Central memory CD8-positive, alpha-beta T cell (primary cell): Measurements from ENCODE around the gene UGT2B28.
"Not testable (repeated sequence)": the region's sequence is repeated elsewhere in the genome, so short reads cannot be mapped to it uniquely, and the experiment has no call there.

ENCODE experiments used
- ATAC-seq: fragments of 150-1000 bp; cut with Tn5 transposase; replicated peaks from 2 replicates; pipeline ENCODE4 v1.10.0; 2022; ENCODE audit warnings: mild to moderate bottlenecking, moderate FRiP score, moderate number of reproducible peaks; ENCODE audit not compliant: poor library complexity, severe bottlenecking; ENCODE audit errors: extremely low read depth
- DNase-seq, 2 donors: peaks; one replicate each; pipeline ENCODE4 v3.0.0; 2021; ENCODE audit warnings: low spot score in 2 of 2
- H3K27ac Mint-ChIP-seq: one replicate; pipeline ENCODE4 v1.8.0; 2022; ENCODE audit warnings: low read depth, mild to moderate bottlenecking, moderate library complexity, mixed read lengths
- H3K27me3 Mint-ChIP-seq: one replicate; pipeline ENCODE4 v1.8.0; 2022; ENCODE audit warnings: mixed read lengths
- H3K36me3 Mint-ChIP-seq: one replicate; pipeline ENCODE4 v1.8.0; 2022; ENCODE audit warnings: mild to moderate bottlenecking, moderate library complexity, mixed read lengths; ENCODE audit not compliant: insufficient read depth
- H3K4me1 Mint-ChIP-seq: one replicate; pipeline ENCODE4 v1.8.0; 2022; ENCODE audit warnings: mixed read lengths
- H3K4me3 Mint-ChIP-seq: one replicate; pipeline ENCODE4 v1.8.0; 2022; ENCODE audit warnings: mild to moderate bottlenecking, moderate library complexity, mixed read lengths
- H3K9me3 Mint-ChIP-seq: one replicate; pipeline ENCODE4 v1.8.0; 2022; ENCODE audit warnings: mixed read lengths

UGT2B28 gene

DNA sequence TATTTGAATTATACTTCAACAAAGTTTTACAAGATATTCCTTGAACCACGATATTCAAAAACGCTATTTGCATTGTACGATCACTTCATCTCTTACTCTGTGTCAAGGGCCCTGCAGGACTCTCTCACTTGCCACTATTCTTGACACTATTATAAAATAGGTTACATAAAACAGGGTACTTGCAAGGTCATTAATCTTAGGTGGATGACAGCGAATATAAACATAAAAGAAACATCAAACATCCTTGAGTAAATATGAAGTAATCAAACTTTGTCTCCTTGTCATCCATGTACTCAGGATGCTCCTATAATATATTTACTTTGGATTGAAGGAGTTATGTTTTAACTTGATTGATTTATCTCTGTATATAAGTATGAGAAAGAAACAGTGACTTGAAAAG, at the start of gene UGT2B28:
Gene UGT2B28 (plus strand): TSS at position 395 of the 400 bp plus-strand sequence. CDS start 26 bp downstream, outside the sequence.
- not testable (repeated sequence) for ATAC-seq, H3K27ac Mint-ChIP-seq, H3K27me3 Mint-ChIP-seq, DNase-seq, H3K4me1 Mint-ChIP-seq, H3K9me3 Mint-ChIP-seq, H3K4me3 Mint-ChIP-seq, H3K36me3 Mint-ChIP-seq

DNA sequence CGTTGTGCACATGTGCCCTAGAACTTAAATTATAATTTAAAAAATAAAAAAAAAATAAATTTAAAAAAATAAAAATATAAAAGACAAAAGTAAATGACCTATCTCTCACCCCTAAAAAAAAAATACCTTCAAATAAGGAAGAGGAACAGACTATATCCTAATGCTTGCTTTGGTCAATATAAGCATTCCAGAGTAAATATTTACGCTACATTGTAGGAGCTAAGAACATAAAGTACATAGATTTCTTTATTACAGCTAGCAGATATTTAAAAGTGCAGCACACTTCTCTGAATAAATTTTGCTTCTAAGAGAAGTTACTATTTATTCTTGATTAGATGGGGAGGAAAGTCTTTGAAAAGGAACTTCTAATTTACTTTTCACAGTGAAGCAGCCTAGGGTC, 41.2 kb upstream of the UGT2B28 start:
- Mint-ChIP-seq H3K4me3 (no peak overlapping the region), H3K36me3 (no peaks in the 10 kb centered on the region), H3K27ac (no peak overlapping the region), H3K27me3 (no peaks in the 10 kb centered on the region), H3K4me1 (no peaks in the 10 kb centered on the region), H3K9me3 (peaks cover 11% of the 10 kb centered on the region)
- DNase-seq (no peak), ATAC-seq (no peak)

DNA sequence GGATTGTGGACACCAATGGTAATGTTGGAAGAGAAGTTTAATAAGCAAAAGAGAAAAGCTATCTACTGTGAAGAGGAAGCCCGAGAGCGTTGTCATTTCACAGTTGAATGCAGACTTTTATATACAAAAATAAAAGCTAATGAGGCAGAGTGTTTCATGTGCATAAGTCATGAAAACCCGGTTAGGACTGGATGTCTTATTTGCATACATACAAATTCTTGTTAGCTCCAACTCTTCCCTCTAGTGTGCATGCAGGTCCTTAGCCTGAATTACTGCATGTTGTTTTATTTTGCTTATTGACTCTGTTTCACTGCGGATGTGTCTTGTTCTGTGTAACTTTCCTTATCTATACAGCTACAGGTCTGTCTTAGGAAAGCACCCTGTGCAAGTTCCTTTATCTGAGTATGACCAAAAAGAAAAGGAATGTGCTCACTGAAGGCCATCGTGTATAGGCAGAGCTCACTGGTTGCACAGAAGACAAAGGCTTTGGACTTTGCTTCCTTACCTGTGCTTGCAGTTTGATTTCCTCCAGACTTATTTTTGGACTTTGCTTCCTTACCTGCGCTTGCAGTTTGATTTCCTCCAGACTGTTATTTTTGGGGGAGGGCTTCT, 40.6 kb upstream of the UGT2B28 start:
- no peaks in the 10 kb centered on the region for H3K4me1 Mint-ChIP-seq
- H3K27ac Mint-ChIP-seq: no peak overlapping the region
- H3K9me3 Mint-ChIP-seq: peaks cover 11% of the 10 kb centered on the region
- no peak for ATAC-seq
- H3K27me3 Mint-ChIP-seq: no peaks in the 10 kb centered on the region
- no peak overlapping the region for H3K4me3 Mint-ChIP-seq
- no peak for DNase-seq
- no peaks in the 10 kb centered on the region for H3K36me3 Mint-ChIP-seq

DNA sequence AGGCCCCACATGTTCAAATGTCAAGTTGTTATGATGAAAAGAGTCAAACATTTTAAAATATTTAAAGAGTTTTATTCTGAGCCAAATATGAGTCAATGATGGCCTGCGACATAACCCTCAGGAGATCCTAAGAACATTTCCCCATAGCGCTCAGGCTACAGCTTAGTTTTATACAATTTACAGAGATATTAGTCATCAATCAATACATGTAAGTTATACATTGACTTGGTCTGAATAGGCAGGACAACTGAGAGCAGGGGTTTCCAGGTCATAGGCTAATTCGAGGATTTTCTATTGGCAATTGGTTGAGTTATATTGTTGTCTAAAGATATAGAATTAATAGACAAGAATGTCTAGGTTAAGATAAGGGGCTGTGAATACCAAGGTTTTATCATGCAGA, 39.5 kb upstream of the UGT2B28 start:
- not testable (repeated sequence) for DNase-seq, H3K27ac Mint-ChIP-seq, H3K4me1 Mint-ChIP-seq, H3K36me3 Mint-ChIP-seq, H3K27me3 Mint-ChIP-seq, H3K4me3 Mint-ChIP-seq, ATAC-seq
- H3K9me3 Mint-ChIP-seq: peaks cover 14% of the 10 kb centered on the region

DNA sequence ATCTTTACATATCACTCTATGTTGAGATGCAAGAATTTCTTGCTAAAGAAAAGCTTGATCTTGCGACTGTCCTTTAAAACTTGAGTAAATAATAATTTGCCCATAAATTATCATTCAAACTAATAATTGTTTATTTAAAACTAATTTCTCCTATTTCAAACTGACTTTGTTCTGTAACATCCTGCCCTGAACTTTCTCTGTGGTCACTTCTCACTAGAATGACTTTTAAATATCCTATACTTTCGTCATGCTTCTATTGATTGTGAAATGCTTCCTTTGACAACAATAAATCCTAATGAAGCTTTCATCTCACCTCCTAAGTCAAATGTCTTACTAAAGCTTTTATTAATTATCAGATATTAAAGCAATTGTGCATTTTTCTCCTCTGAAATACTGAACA, 38.5 kb upstream of the UGT2B28 start:
- not testable (repeated sequence) for ATAC-seq, H3K4me1 Mint-ChIP-seq, H3K36me3 Mint-ChIP-seq, H3K4me3 Mint-ChIP-seq, H3K27ac Mint-ChIP-seq, DNase-seq, H3K27me3 Mint-ChIP-seq
- H3K9me3 Mint-ChIP-seq: peaks cover 22% of the 10 kb centered on the region

DNA sequence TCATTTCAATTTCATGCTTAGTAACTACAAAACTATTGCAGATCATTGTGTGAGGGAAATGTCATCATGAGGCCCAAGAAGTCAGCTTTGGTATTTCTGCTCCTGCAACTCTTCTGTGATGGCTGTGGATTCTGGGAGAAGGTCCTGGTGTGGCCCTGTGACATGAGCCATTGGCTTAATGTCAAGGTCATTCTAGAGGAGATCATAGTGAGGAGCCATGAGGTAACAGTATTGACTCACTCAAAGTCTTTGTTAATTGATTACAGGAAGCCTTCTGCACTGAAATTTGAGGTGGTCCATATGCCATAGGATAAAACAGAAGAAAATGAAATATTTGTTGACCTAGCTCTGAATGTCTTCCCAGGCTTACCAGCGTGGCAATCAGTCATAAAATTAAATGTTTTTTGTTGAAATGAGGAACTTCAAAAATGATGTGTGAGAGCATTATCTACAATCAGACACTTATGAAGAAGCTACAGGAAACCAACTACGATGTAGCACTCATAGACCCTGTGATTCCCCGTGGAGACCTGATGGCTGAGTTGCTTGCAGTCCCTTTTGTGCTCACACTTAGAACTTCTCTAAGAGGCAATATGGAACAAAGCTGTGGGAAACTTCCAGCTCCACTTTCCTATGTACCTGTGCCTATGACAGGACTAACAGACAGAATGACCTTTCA, 37.6 kb upstream of the UGT2B28 start:
- ATAC-seq, H3K4me3 Mint-ChIP-seq, H3K27me3 Mint-ChIP-seq, H3K27ac Mint-ChIP-seq, DNase-seq, H3K4me1 Mint-ChIP-seq, H3K36me3 Mint-ChIP-seq: not testable (repeated sequence)
- H3K9me3 Mint-ChIP-seq: peaks cover 22% of the 10 kb centered on the region

DNA sequence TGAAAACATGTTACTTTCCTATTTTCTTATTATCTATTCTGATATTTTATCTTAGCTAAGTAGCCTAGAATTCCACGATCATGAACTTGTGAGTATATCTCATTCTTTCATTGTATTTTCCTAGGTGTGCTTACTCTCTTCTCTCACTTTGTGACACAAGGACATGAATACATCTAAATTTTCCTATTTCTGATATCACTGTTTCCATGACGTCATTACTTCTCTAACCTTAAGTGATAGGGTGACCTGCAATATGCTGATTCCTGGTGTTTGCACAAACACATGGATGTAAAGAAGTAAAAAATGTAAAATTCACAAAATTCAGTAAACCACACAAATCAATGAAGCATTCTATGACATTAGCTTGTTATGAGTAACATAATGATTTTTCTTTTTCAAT, 29.4 kb upstream of the UGT2B28 start:
- H3K4me3 Mint-ChIP-seq, H3K36me3 Mint-ChIP-seq, ATAC-seq, H3K27me3 Mint-ChIP-seq, H3K4me1 Mint-ChIP-seq, H3K27ac Mint-ChIP-seq, DNase-seq: not testable (repeated sequence)
- peaks cover 26% of the 10 kb centered on the region for H3K9me3 Mint-ChIP-seq

DNA sequence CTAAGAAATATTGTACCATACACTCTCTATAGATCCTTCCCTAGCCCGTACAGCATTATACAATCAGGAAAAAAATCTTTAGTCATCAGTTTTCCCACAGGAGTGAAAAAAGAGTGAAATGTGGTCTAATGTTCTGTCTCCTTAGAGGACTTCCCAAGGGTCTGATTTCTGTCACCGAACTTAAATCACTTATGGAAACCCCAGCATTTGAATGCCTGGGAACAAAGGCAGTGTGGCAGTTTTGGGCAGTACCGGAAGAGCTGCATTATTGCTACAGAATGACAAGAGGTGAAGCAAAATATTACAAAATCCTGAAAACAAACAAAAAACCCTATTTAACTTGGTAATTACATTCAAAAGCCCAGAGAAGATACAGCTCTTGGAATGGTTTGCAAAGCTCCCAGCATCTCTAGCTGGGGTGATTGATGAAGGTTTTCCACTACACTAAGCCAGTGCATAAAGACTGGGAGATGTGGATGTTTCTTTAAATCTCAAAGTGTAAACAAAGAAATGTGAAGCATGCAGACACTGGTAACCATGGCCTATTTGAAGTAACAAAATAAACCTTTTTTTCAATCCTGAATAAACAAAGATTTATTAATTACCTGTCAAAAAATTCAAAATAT, 27.0 kb upstream of the UGT2B28 start:
- ATAC-seq, H3K27ac Mint-ChIP-seq, H3K27me3 Mint-ChIP-seq, DNase-seq, H3K36me3 Mint-ChIP-seq, H3K4me3 Mint-ChIP-seq, H3K4me1 Mint-ChIP-seq: not testable (repeated sequence)
- peaks cover 29% of the 10 kb centered on the region for H3K9me3 Mint-ChIP-seq

DNA sequence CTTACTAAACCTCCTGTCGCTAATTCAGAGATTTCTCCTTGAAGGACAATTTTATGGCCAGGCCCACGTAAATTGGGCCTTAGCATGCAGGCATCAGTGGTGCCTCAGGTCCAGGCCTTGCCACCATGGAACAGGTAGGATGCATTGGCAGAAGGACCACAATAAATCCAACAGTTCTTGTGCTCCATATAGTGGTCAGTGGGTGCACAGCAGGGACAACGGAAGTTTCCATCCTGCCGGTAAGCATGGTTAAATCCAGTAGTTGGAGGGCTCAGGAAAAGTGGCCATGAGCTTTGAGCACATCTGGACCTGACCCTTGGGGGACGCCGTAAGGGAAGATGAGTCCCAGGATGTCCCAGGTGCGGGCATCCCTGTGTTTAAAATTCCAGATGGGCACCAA, 11.7 kb upstream of the UGT2B28 start:
- not testable (repeated sequence) for H3K36me3 Mint-ChIP-seq, DNase-seq, H3K4me3 Mint-ChIP-seq, H3K27me3 Mint-ChIP-seq, H3K27ac Mint-ChIP-seq, H3K4me1 Mint-ChIP-seq, ATAC-seq
- H3K9me3 Mint-ChIP-seq: peaks cover 20% of the 10 kb centered on the region

DNA sequence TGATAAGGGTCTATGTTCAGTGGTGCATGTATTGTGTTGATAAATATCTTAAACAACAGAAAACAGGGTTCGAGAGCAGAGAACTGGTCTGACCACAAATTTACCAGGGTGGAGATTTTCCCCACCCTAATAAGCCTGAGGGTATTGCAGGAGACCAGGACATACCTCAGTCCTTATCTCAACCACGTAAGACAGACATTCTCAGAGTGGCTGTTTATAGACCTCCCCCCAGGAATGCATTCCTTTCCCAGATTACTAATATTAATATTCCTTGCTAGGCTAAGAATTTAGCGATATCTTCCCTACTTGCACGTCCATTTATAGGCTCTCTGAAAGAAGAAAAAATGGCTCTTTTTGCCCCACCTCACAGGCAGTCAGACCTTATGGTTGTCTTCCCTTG, 16.1 kb downstream of the UGT2B28 start:
- not testable (repeated sequence) for H3K36me3 Mint-ChIP-seq, H3K27me3 Mint-ChIP-seq, H3K4me3 Mint-ChIP-seq, H3K4me1 Mint-ChIP-seq, H3K9me3 Mint-ChIP-seq, H3K27ac Mint-ChIP-seq, ATAC-seq, DNase-seq

DNA sequence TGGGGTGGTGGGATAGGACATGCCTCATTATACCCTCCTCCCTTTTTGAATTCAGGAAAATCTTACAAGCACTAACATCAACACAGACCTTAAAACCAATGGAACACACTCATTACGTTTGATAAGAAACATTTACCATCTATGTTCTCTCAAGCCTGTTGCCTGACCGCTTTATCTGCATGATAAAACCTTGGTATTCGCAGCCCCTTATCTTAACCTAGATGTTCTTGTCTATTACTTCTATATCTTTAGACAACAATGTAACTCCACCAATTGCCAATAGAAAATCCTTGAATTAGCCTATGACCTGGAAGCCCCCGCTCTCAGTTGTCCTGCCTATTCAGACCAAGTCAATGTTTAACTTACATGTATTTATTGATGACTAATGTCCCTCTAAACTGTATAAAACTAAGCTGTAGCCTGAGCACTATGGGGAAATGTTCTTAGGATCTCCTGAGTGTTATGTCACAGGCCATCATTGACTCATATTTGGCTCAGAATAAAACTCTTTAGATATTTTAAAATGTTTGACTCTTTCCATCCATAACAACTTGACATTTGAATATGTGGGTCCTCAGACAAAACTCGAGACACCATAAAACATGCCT, 28.3 kb downstream of the UGT2B28 start:
- H3K9me3 Mint-ChIP-seq: peaks cover 14% of the 10 kb centered on the region
- DNase-seq, H3K4me3 Mint-ChIP-seq, H3K27ac Mint-ChIP-seq, H3K36me3 Mint-ChIP-seq, H3K27me3 Mint-ChIP-seq, H3K4me1 Mint-ChIP-seq: not testable (repeated sequence)
- ATAC-seq: peak; percentile 19

DNA sequence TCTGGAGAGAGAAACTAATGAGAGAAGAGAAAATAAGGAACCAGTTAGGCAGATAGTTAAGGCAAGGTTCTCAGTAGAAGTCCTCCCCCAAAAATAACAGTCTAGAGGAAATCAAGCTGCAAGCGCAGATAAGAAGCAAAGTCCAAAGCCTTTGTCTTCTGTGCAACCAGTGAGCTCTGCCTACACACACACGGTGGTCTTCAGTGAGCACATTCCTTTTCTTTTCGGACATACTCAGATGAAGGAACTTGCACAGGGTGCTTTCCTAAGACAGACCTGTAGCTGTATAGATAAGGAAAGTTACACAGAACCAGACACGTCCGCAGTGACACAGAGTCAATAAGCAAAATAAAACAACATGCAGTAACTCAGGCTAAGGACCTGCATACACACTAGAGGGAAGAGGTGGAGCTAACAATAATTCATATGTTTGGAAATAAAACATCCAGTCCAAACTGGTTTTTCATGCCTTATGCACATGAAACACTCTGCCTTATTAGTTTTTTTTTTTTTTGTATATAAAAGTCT, 29.3 kb downstream of the UGT2B28 start:
- DNase-seq, H3K27ac Mint-ChIP-seq, ATAC-seq, H3K4me1 Mint-ChIP-seq, H3K36me3 Mint-ChIP-seq, H3K4me3 Mint-ChIP-seq, H3K27me3 Mint-ChIP-seq: not testable (repeated sequence)
- peaks cover 14% of the 10 kb centered on the region for H3K9me3 Mint-ChIP-seq
